Mammary epithelial cell (primary cell): ENCODE data around the gene CNTNAP2.

Experiments
- EZH2 ChIP-seq: IDR thresholded peaks from 2 replicates; pipeline ENCODE4 v1.6.1; 2012; ENCODE audit warnings: low read length, inconsistent platforms, borderline replicate concordance
- TF ChIP-seq, protein P1 (sequence below), 2 donors: IDR thresholded peaks in 1 of 2; conservative IDR thresholded peaks in 1 of 2; 2 replicates each; pipeline ENCODE4 v1.5.1; 2011 to 2012; ENCODE audit warnings: inconsistent platforms in 2 of 2, low read length in 2 of 2, mild to moderate bottlenecking in 2 of 2, control low read depth in 1 of 2, low read depth in 1 of 2; ENCODE audit not compliant: insufficient read depth in 1 of 2; ENCODE audit errors: extremely low read depth in 1 of 2

GRCh38 chr7:146922782-146923181 lies 806.2 kb downstream of the CNTNAP2 start:
- TF ChIP-seq, protein P1, sequence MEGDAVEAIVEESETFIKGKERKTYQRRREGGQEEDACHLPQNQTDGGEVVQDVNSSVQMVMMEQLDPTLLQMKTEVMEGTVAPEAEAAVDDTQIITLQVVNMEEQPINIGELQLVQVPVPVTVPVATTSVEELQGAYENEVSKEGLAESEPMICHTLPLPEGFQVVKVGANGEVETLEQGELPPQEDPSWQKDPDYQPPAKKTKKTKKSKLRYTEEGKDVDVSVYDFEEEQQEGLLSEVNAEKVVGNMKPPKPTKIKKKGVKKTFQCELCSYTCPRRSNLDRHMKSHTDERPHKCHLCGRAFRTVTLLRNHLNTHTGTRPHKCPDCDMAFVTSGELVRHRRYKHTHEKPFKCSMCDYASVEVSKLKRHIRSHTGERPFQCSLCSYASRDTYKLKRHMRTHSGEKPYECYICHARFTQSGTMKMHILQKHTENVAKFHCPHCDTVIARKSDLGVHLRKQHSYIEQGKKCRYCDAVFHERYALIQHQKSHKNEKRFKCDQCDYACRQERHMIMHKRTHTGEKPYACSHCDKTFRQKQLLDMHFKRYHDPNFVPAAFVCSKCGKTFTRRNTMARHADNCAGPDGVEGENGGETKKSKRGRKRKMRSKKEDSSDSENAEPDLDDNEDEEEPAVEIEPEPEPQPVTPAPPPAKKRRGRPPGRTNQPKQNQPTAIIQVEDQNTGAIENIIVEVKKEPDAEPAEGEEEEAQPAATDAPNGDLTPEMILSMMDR (conservative IDR thresholded peaks at IDR 0.05 in 1 of 2, IDR thresholded peaks at IDR 0.05 in 1 of 2; ENCODE audit: extremely low read depth in 1 of 2, insufficient read depth in 1 of 2, low read depth in 1 of 2, low read length in 2 of 2) = no peak
- no peak for TF ChIP-seq EZH2
